Karpas-422 (cell line): ENCODE data around the gene GADL1. TPM values are rescaled to one million over a fixed set of nuclear protein-coding genes. Genes with fewer than 3 reads are reported as not detected.

Experiments used
- DNase-seq: peaks from one replicate; pipeline ENCODE4 v3.0.0-alpha.2; 2015
- H2AFZ ChIP-seq: fragments of 200-600 bp; sonication (generic); 2 replicates; pipeline ENCODE4 v1.6.1; 2014; ENCODE audit warnings: antibody characterized with exemption, low read length, mixed read lengths
- H3K27ac ChIP-seq: fragments of 200-600 bp; sonication (generic); 2 replicates; pipeline ENCODE4 v1.5.1; 2014; ENCODE audit warnings: mild to moderate bottlenecking, low read length, moderate library complexity
- H3K27me3 ChIP-seq: fragments of 200-600 bp; sonication (generic); 2 replicates; pipeline ENCODE4 v1.6.1; 2014; ENCODE audit warnings: low read length, mixed read lengths
- H3K36me3 ChIP-seq: fragments of 200-600 bp; sonication (generic); 2 replicates; pipeline ENCODE4 v1.6.1; 2014; ENCODE audit warnings: low read length, mixed read lengths; ENCODE audit not compliant: insufficient read depth
- H3K4me1 ChIP-seq: fragments of 200-600 bp; sonication (generic); 2 replicates; pipeline ENCODE4 v1.6.1; 2014; ENCODE audit warnings: mild to moderate bottlenecking, low read length, mixed read lengths
- H3K4me2 ChIP-seq: fragments of 200-600 bp; sonication (generic); 2 replicates; pipeline ENCODE4 v1.6.1; 2014; ENCODE audit warnings: low read length, low read depth, mild to moderate bottlenecking; ENCODE audit not compliant: poor library complexity, severe bottlenecking
- H3K4me3 ChIP-seq: fragments of 200-600 bp; sonication (generic); 2 replicates; pipeline ENCODE4 v1.5.1; 2014; ENCODE audit warnings: mild to moderate bottlenecking, antibody characterized with exemption, low read length, mixed read lengths
- H3K79me2 ChIP-seq: fragments of 200-600 bp; sonication (generic); 2 replicates; pipeline ENCODE4 v1.6.1; 2014; ENCODE audit warnings: mild to moderate bottlenecking, low read length, mixed read lengths
- H3K9ac ChIP-seq: fragments of 200-600 bp; sonication (generic); 2 replicates; pipeline ENCODE4 v1.6.0; 2014; ENCODE audit warnings: low read length
- H3K9me2 ChIP-seq: fragments of 200-600 bp; sonication (generic), shearing (Covaris generic); replicated peaks from 2 replicates; pipeline ENCODE4 v1.6.0; 2014; ENCODE audit warnings: mild to moderate bottlenecking, low read length, moderate library complexity; ENCODE audit not compliant: insufficient read depth
- H3K9me3 ChIP-seq: fragments of 300-700, 200-600 bp; sonication (generic); 2 replicates; pipeline ENCODE4 v1.6.1; 2014; ENCODE audit warnings: low read length, mixed read lengths
- H4K20me1 ChIP-seq: fragments of 200-600 bp; sonication (generic); 2 replicates; pipeline ENCODE4 v1.6.1; 2014; ENCODE audit warnings: mild to moderate bottlenecking, antibody characterized with exemption, low read length, low read depth; ENCODE audit not compliant: insufficient read depth
- total RNA-seq: library from RNA; depleted of rRNA; stranded (reverse); fragments of >200 nt; shearing (Covaris generic); gene quantifications from 2 replicates; pipeline ENCODE4 v1.2.3, GENCODE V29; 2014; ENCODE audit warnings: low replicate concordance

The GADL1 gene
- total RNA-seq, 1 experiment from 2014 or later, result not detected

DNA sequence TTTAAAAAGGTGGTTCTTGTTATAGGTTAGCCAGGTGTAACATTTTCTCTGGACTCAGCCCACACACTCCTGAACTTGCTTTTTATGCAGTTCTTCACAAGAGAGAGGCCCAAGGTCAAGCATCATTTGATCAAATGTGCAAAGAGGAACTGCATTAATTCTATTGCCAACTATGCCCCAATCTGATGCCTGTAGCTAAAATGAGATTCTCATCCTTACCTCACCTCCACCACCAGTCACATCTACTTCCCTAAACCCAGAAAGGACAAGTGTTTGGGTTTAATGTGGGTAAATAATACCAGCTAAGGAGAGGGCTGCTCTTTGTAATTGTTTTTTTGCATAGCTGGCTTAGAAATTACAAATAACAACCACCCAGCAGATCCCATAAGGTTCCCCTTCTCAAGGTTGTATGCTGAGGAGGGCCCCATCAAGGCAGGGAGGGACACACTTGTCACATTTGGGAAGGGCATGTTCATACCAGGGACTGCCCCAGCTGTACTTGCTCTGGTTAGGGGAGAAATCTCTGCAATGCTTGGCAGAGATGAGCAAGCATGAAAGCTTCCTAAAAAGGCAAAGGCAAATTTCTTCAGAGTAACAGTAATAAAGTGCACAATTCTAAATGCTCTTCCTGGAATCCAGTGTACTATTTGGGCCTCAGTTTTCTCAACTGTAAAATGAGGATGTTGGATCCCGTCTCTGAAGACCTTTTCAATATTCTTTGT lies 211.9 kb downstream of the GADL1 start:
- H3K4me1 ChIP-seq, result no peaks in the 10 kb centered on the region
- H3K9me2 ChIP-seq, result no peaks in the 10 kb centered on the region
- H3K9me3 ChIP-seq, result no peaks in the 10 kb centered on the region
- H3K36me3 ChIP-seq, result no peaks in the 10 kb centered on the region
- no peaks in the 10 kb centered on the region for H4K20me1 ChIP-seq
- H3K4me3 ChIP-seq, result no peak overlapping the region
- H3K4me2 ChIP-seq, result no peak overlapping the region
- no peak overlapping the region for H3K27ac ChIP-seq
- no peak overlapping the region for H2AFZ ChIP-seq
- DNase-seq, result no peak
- H3K9ac ChIP-seq, result no peak overlapping the region
- no peaks in the 10 kb centered on the region for H3K27me3 ChIP-seq
- no peaks in the 10 kb centered on the region for H3K79me2 ChIP-seq

DNA sequence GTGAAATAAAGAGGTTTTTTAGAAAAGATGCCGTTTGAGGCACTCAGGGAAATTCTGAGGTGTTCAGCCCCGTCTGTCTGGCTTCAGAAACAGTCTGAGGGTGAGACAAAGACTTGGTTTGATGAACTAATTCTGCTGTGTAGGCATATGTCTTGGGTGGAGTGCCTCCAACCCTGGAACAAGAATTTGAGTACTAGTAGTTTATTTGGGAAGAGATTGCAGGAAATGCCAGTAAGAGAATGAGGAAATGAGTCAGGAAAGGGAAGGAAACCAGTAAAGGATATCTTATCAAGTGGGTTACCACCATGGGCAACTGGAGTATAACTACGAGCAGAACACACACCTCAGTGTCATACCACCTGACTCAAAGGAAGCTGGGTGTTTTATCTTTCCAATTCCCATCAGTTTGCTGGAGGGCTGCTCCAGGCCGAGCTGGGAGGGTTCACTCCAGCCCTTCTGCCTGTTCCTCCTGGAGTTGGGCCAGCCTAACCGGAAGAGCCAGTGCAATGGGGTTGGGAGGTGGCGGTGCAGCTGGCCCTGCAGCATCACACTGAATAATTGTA lies 212.7 kb downstream of the GADL1 start:
- Histone ChIP-seq H4K20me1 (no peaks in the 10 kb centered on the region), H3K4me1 (no peaks in the 10 kb centered on the region), H3K27ac (no peak overlapping the region), H3K9me3 (no peaks in the 10 kb centered on the region), H3K4me2 (no peak overlapping the region), H3K4me3 (no peak overlapping the region), H3K9ac (no peak overlapping the region), H2AFZ (no peak overlapping the region), H3K36me3 (no peaks in the 10 kb centered on the region), H3K27me3 (no peaks in the 10 kb centered on the region), H3K79me2 (no peaks in the 10 kb centered on the region), H3K9me2 (no peaks in the 10 kb centered on the region)
- DNase-seq, result no peak

DNA sequence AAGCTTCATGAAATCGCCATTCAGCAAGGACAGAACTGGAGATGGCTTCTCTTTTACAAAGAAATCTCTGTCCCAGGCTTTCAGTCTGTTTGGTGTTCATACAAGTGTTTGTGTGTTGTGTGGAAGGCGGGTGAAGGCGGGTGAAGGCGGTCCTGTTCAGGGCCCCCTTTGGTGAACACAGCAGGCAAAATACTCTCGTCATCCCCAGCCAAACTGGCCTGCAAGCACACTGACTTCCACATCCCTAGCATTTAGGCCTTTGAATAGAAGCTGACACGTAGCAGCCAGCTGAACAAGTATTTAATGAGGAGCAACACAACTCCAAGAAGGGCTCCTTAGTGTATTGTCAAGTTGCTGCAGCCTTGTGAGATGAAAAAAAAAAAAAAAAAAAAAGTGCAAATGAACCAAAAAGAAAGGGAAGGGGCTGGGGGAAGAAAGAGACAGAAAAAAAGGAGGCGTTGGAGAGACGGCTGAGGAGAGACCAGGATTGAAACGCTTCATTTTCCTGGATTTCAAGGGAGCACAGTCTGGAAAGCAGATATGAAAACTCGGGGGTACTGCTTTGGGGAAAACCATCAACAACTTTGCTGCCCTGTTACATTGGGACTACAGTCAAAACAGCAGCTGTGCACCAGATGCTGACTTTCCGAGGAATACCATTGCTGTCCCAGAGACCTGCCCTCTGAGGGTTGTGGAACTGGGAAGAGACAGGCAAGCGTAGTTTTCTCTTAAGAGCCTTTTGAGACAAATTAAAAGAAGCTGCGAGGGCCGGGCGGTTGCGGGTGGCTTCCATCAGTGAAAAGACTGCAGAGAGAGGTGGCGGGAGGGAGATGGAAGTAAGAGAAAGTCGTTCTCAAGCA lies 213.4 kb downstream of the GADL1 start:
- H3K4me3 ChIP-seq, result no peak overlapping the region
- H3K79me2 ChIP-seq, result no peaks in the 10 kb centered on the region
- H3K27ac ChIP-seq, result no peak overlapping the region
- H4K20me1 ChIP-seq, result no peaks in the 10 kb centered on the region
- H3K4me2 ChIP-seq, result no peak overlapping the region
- H2AFZ ChIP-seq, result no peak overlapping the region
- H3K9me2 ChIP-seq, result no peaks in the 10 kb centered on the region
- no peak overlapping the region for H3K9ac ChIP-seq
- H3K4me1 ChIP-seq, result no peaks in the 10 kb centered on the region
- no peaks in the 10 kb centered on the region for H3K27me3 ChIP-seq
- no peak for DNase-seq
- H3K36me3 ChIP-seq, result no peaks in the 10 kb centered on the region
- H3K9me3 ChIP-seq, result no peaks in the 10 kb centered on the region

DNA sequence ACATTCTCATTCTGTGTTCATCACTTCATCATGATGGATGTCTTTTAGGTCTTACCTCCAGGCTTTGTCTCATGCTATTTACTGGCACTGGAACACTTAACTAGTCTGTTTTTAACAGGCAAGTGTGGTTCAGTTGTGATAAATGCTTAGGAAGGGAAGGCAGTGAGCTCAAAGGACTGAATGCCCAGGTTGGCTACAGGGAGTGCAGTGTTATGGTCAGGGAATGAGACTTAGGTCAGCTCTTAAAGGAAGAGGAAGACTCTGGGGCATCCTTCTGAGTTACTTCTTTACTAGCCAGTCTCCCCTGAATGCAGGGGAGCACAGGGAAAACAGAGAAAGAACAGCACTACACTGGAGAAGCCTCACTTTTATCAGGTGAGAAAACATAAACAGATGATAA lies 215.4 kb downstream of the GADL1 start:
- H3K4me3 ChIP-seq, result no peak overlapping the region
- no peaks in the 10 kb centered on the region for H3K36me3 ChIP-seq
- H3K27me3 ChIP-seq, result no peaks in the 10 kb centered on the region
- H4K20me1 ChIP-seq, result no peaks in the 10 kb centered on the region
- no peak overlapping the region for H3K27ac ChIP-seq
- no peak for DNase-seq
- H3K79me2 ChIP-seq, result no peaks in the 10 kb centered on the region
- H3K9me2 ChIP-seq, result no peaks in the 10 kb centered on the region
- no peaks in the 10 kb centered on the region for H3K4me1 ChIP-seq
- no peak overlapping the region for H3K9ac ChIP-seq
- no peaks in the 10 kb centered on the region for H3K9me3 ChIP-seq
- H2AFZ ChIP-seq, result no peak overlapping the region
- no peak overlapping the region for H3K4me2 ChIP-seq

DNA sequence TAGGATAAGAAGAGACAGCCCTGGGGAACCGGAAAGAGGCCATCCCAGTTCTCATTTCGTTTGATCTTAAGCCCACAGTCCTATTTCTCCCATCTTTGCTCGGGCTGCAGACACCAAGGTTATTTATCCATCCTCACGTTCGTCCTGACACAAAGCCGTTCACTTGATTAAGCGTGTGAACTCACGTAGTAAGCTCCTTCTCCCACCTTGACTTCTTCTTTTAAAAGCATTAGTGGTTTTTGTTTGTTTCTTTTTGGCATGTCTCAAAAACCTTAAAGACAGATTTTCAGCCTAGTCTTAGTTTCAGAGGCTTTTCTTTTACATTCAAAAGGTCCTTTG lies 217.1 kb downstream of the GADL1 start:
- Histone ChIP-seq H3K9me2 (no peaks in the 10 kb centered on the region), H3K4me2 (no peak overlapping the region), H3K4me1 (no peaks in the 10 kb centered on the region), H2AFZ (no peak overlapping the region), H3K27ac (no peak overlapping the region), H3K9me3 (no peaks in the 10 kb centered on the region), H3K4me3 (no peak overlapping the region), H3K27me3 (no peaks in the 10 kb centered on the region; the same call in 1 of the 2 replicates), H3K9ac (no peak overlapping the region), H3K79me2 (no peaks in the 10 kb centered on the region), H4K20me1 (no peaks in the 10 kb centered on the region), H3K36me3 (no peaks in the 10 kb centered on the region)
- DNase-seq, result no peak

DNA sequence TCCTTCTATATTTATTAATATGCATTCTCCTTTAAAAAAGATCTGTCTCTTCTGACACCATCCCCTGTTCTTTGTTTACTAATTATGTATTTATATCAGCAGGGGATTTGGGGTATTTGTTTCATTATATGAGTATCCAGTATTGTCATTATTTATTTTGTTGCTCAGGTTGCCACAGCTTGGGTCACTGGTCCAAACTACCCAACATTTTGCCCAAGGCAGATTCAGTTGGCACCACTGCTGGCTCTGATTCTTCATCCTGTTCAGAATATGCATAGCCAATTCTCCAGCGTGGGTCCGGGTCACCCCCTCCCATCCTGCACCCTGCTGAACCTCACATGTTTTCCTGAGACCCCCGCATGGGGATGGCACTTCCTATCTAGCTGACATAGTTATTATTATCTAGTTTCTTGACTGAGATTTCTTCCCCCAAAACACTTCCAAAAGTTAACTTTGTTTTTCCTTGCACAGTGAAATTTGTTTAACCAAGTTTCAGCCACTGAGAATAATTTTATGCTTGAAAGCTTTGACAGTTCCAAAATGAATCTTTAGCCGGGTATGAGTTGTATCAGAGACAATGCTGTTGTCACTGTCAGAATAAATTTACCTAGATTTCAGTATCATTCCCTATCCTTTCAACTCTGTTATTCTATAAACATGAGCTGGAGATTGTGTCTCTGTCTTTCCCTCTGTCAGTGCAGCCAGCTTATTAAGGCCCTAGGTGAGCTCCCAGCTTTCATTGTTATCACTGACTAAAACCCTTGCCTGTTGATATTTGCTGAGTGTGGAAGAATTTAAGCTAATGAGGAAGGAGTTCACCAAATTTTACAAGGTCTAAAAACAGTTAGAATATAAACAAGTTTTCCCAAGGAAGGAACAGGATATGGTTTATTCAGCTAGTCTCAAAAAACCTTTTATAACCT lies 217.8 kb downstream of the GADL1 start:
- H3K79me2 ChIP-seq, result no peaks in the 10 kb centered on the region
- H4K20me1 ChIP-seq, result no peaks in the 10 kb centered on the region
- H3K36me3 ChIP-seq, result no peaks in the 10 kb centered on the region
- no peaks in the 10 kb centered on the region for H3K9me2 ChIP-seq
- H3K4me1 ChIP-seq, result no peaks in the 10 kb centered on the region
- no peak overlapping the region for H3K4me3 ChIP-seq
- no peak overlapping the region for H2AFZ ChIP-seq
- no peaks in the 10 kb centered on the region for H3K9me3 ChIP-seq
- no peaks in the 10 kb centered on the region; the same call in 1 of the 2 replicates for H3K27me3 ChIP-seq
- DNase-seq, result no peak
- H3K9ac ChIP-seq, result no peak overlapping the region
- H3K4me2 ChIP-seq, result no peak overlapping the region
- H3K27ac ChIP-seq, result no peak overlapping the region
